ENCODE data around the gene GNG7. TPM values are rescaled to one million over a fixed set of nuclear protein-coding genes. Genes with fewer than 3 reads are reported as not detected.
A peak's percentile ranks its signal among the peaks of the same experiment; 100 is the strongest.

The GNG7 gene
- total RNA-seq, 2 donors from 2014 or later: 12.3 to 12.4 TPM

DNA sequence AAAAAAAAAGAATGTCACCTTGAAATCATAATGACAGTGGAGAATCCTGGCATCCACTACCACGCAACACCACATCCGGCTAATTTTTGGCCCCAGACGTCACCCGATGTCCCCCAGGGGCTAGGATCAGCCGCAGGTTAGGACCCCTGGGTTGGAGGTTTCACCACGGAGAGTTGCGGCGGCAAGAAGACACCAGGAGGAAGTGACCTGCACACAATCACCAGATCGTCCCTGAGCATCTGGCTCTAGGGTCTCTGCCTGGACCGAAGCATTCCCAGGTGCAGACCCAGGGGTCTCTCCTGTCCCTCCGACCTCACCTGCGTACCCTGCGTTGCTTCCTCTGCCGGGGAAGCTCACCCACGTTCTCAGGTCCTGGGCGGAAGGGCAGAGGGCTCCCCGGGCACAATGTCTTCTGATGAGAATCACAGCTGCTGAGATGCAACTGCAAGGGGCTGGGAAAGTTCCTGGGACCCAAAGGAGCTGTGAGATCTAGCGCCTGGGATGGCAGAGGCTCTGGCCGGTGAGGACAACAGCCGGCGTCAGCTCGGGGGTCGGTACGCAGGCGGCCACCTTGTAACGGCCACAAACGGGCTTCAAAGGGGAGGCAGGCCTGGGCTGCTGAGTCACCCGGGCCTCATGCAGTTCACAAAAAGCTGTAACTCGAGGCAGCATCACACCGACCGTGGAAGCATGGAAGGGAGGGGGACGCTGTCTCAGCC lies 115.3 kb downstream of the GNG7 start:
- H3K9me3 ChIP-seq (ENCODE audit: control insufficient read depth, low read length): peaks cover 21% of the 10 kb centered on the region
- Mint-ChIP-seq H3K4me1 (peaks cover 38% of the 10 kb centered on the region), H3K36me3 (ENCODE audit: low read depth) (peaks cover 11% of the 10 kb centered on the region), H3K9me3 (peaks cover 24% of the 10 kb centered on the region), H3K27ac (peak overlapping the region; percentile 94), H3K4me3 (peak overlapping the region; percentile 22), H3K27me3 (ENCODE audit: insufficient read depth) (no peaks in the 10 kb centered on the region)
- H3K4me1 ChIP-seq (ENCODE audit: control insufficient read depth, insufficient read depth, low read length): peaks cover 12% of the 10 kb centered on the region
- whole genome bisulfite sequencing, 2 experiments (ENCODE audit: insufficient coverage in 1 of 2, insufficient read length in 1 of 2): 57% methylated on average over 26 to 32 of the region's 32 CpGs
- TF ChIP-seq, protein P1, sequence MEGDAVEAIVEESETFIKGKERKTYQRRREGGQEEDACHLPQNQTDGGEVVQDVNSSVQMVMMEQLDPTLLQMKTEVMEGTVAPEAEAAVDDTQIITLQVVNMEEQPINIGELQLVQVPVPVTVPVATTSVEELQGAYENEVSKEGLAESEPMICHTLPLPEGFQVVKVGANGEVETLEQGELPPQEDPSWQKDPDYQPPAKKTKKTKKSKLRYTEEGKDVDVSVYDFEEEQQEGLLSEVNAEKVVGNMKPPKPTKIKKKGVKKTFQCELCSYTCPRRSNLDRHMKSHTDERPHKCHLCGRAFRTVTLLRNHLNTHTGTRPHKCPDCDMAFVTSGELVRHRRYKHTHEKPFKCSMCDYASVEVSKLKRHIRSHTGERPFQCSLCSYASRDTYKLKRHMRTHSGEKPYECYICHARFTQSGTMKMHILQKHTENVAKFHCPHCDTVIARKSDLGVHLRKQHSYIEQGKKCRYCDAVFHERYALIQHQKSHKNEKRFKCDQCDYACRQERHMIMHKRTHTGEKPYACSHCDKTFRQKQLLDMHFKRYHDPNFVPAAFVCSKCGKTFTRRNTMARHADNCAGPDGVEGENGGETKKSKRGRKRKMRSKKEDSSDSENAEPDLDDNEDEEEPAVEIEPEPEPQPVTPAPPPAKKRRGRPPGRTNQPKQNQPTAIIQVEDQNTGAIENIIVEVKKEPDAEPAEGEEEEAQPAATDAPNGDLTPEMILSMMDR (conservative IDR thresholded peaks at IDR 0.05): no peak
- H3K9ac ChIP-seq (ENCODE audit: extremely low read depth, low read length, poor library complexity, severe bottlenecking): no peak overlapping the region
- H3K36me3 ChIP-seq (ENCODE audit: control insufficient read depth, insufficient read depth, low read length): no peaks in the 10 kb centered on the region
- no peaks in the 10 kb centered on the region for H3K27me3 ChIP-seq (ENCODE audit: control insufficient read depth, insufficient read depth, low read length, poor library complexity, severe bottlenecking)
- H3K27ac ChIP-seq (ENCODE audit: low read depth, low read length): no peak overlapping the region
- H3K4me3 ChIP-seq (ENCODE audit: low read length): no peak overlapping the region
- DNase-seq: peak; percentile 83

DNA sequence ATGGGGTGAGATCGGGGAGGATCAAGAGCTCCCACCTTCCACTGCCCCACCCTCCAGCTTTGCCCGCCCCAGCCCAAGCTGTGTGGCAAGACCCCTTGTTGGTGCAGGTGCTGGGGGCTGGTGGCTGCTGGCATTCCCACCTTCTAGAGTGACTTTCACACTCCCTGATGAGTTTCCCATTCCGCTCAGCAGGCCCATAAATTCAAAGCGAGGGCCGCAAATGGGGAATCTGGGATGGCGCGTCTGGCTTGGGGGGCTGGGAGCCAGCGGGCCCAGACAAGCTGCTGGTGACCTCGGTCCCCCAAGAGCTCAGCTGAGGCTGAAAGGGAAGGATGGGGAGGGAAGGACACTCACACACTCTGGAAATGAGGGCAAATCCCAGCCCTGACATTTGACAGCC lies 116.3 kb downstream of the GNG7 start:
- Mint-ChIP-seq H3K27ac (peak overlapping the region; percentile 70), H3K4me1 (peaks cover 35% of the 10 kb centered on the region), H3K36me3 (ENCODE audit: low read depth) (peaks cover 11% of the 10 kb centered on the region), H3K4me3 (no peak overlapping the region), H3K9me3 (peaks cover 26% of the 10 kb centered on the region), H3K27me3 (ENCODE audit: insufficient read depth) (no peaks in the 10 kb centered on the region)
- no peaks in the 10 kb centered on the region for H3K27me3 ChIP-seq (ENCODE audit: control insufficient read depth, insufficient read depth, low read length, poor library complexity, severe bottlenecking)
- peaks cover 29% of the 10 kb centered on the region for H3K9me3 ChIP-seq (ENCODE audit: control insufficient read depth, low read length)
- peaks cover 12% of the 10 kb centered on the region for H3K4me1 ChIP-seq (ENCODE audit: control insufficient read depth, insufficient read depth, low read length)
- no peak overlapping the region for H3K9ac ChIP-seq (ENCODE audit: extremely low read depth, low read length, poor library complexity, severe bottlenecking)
- H3K27ac ChIP-seq (ENCODE audit: low read depth, low read length): no peak overlapping the region
- no peak overlapping the region for H3K4me3 ChIP-seq (ENCODE audit: low read length)
- no peaks in the 10 kb centered on the region for H3K36me3 ChIP-seq (ENCODE audit: control insufficient read depth, insufficient read depth, low read length)
- TF ChIP-seq, protein P1 (conservative IDR thresholded peaks at IDR 0.05): no peak
- 56 to 63% methylated on average over 5 to 7 of the region's 9 CpGs for WGBS, 2 experiments (ENCODE audit: insufficient coverage in 1 of 2, insufficient read length in 1 of 2)
- peak; percentile 79 for DNase-seq

DNA sequence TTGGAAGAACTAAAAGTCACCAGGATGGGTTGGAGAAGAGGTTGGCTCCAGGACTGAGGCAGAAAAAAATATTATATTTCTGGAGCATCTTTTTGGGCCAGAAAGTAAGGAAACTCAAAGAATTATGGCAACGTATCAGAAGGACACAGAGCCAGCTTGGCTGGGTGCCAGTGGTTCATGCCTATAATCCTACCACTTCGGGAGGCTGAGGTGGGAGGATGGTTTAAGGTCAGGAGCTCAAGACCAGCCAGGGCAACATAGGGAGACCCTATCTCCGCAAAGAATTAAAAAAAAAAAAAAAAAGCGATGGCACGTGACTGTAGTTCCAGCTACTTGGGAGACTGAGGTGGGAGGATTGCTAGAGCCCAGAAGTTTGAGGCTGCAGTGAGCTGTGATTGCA lies 118.5 kb downstream of the GNG7 start:
- H3K36me3 ChIP-seq (ENCODE audit: control insufficient read depth, insufficient read depth, low read length): no peaks in the 10 kb centered on the region
- H3K4me3 ChIP-seq (ENCODE audit: low read length): no peak overlapping the region
- DNase-seq: no peak
- no peaks in the 10 kb centered on the region for H3K27me3 Mint-ChIP-seq (ENCODE audit: insufficient read depth)
- WGBS, 2 experiments (ENCODE audit: insufficient coverage in 1 of 2, insufficient read length in 1 of 2): 44 to 80% methylated on average over 2 to 5 of the region's 5 CpGs
- H3K27me3 ChIP-seq (ENCODE audit: control insufficient read depth, insufficient read depth, low read length, poor library complexity, severe bottlenecking): no peaks in the 10 kb centered on the region
- no peak overlapping the region for H3K27ac Mint-ChIP-seq
- H3K9me3 Mint-ChIP-seq: peaks cover 26% of the 10 kb centered on the region
- peaks cover 29% of the 10 kb centered on the region for H3K9me3 ChIP-seq (ENCODE audit: control insufficient read depth, low read length)
- H3K27ac ChIP-seq (ENCODE audit: low read depth, low read length): no peak overlapping the region
- peaks cover 11% of the 10 kb centered on the region for H3K36me3 Mint-ChIP-seq (ENCODE audit: low read depth)
- H3K4me1 Mint-ChIP-seq: peaks cover 38% of the 10 kb centered on the region
- H3K4me1 ChIP-seq (ENCODE audit: control insufficient read depth, insufficient read depth, low read length): peaks cover 12% of the 10 kb centered on the region
- no peak overlapping the region for H3K9ac ChIP-seq (ENCODE audit: extremely low read depth, low read length, poor library complexity, severe bottlenecking)
- no peak overlapping the region for H3K4me3 Mint-ChIP-seq
- TF ChIP-seq, protein P1 (conservative IDR thresholded peaks at IDR 0.05): no peak
